Transverse colon (tissue), 4 donors: ENCODE measurements around the gene ILKAP. TPM values are rescaled to one million over a fixed set of nuclear protein-coding genes. Genes with fewer than 3 reads are reported as not detected.

Experiments
- DNase-seq: peaks from one replicate; pipeline ENCODE4 v3.0.0-alpha.2; 2019
- H3K27ac ChIP-seq, 4 donors: fragments of 200-600 bp; sonication (generic); 2 replicates each; pipeline ENCODE4 v1.5.1; 2016 to 2018; ENCODE audit warnings: inconsistent platforms in 4 of 4
- H3K27me3 ChIP-seq: fragments of 200-600 bp; sonication (generic); 2 replicates; pipeline ENCODE4 v1.5.1; 2017; ENCODE audit warnings: inconsistent platforms
- H3K36me3 ChIP-seq, 4 donors: fragments of 200-600 bp; sonication (generic); 2 replicates each; pipeline ENCODE4 v1.5.1; 2017 to 2019; ENCODE audit warnings: inconsistent platforms in 4 of 4
- H3K4me1 ChIP-seq, 4 donors: fragments of 200-600 bp; sonication (generic); 2 replicates each; pipeline ENCODE4 v1.5.1; 2017 to 2020; ENCODE audit warnings: inconsistent platforms in 4 of 4
- H3K4me3 ChIP-seq, 4 donors: fragments of 200-600 bp; sonication (generic); 1 replicate in 1 of 4; 2 replicates in 3 of 4; pipeline versions ENCODE4 v1.5.1 to v1.6.1; 2017 to 2019; ENCODE audit warnings: inconsistent platforms in 4 of 4
- H3K9me3 ChIP-seq, 2 donors: fragments of 200-600 bp; sonication (generic); 2 replicates each; pipeline ENCODE4 v1.5.1; 2017 to 2019; ENCODE audit warnings: inconsistent platforms in 2 of 2
- CTCF ChIP-seq, 5 experiments: fragments of 200-600 bp in 3 of 5; fragments of 450-650 bp in 2 of 5; sonication (generic) in 3 of 5; IDR thresholded peaks; 1 replicate in 2 of 5; 2 replicates in 3 of 5; pipeline ENCODE4 v1.5.1; 2016 to 2017; ENCODE audit warnings: antibody characterized with exemption in 5 of 5, inconsistent platforms in 3 of 5, mild to moderate bottlenecking in 2 of 5, moderate library complexity in 1 of 5
- EP300 ChIP-seq: sonication (generic); formaldehyde crosslinking; IDR thresholded peaks from one replicate; pipeline ENCODE4 v1.6.1; 2017; ENCODE audit warnings: antibody characterized with exemption, low read depth
- POLR2A ChIP-seq: fragments of 450-650 bp; IDR thresholded peaks from one replicate; pipeline ENCODE4 v1.6.1; 2016; ENCODE audit warnings: antibody characterized with exemption, mild to moderate bottlenecking, moderate library complexity
- POLR2AphosphoS5 ChIP-seq, 3 donors: sonication (generic); formaldehyde crosslinking; IDR thresholded peaks; one replicate each; pipeline ENCODE4 v1.6.1; 2016; ENCODE audit warnings: antibody characterized with exemption in 3 of 3
- WGBS, 2 donors: methylation state at CpG; one replicate each; pipeline ENCODE4 v1.1.5; 2018; ENCODE audit warnings: low coverage in 1 of 2; 5-methylcytosine and 5-hydroxymethylcytosine counted together
- in situ Hi-C, 4 donors: fragments of 200-750 bp; cut with MboI; loops; one replicate each; pipeline versions ENCODE4 v1.15.0 to v1.15.1; 2017; ENCODE audit warnings: low sequenced_read_pairs in 3 of 4, low pct_ligation_motif_present in 1 of 4, low pct_unique_long_range_greater_than_20kb in 1 of 4
- intact Hi-C: fragments of 100-400 bp; cut with DNase I; formaldehyde crosslinking; loops from one replicate; pipeline ENCODE4 v1.15.1; 2023; ENCODE audit warnings: low total_unique reads
- total RNA-seq, 4 donors: library from RNA; depleted of rRNA; stranded (reverse); fragments of >200 nt; gene quantifications; one replicate each; pipeline ENCODE4 v1.1.0, GENCODE V29; 2016

The ILKAP gene
- total RNA-seq, 4 donors from 2014 or later = 16.3 to 40.0 (median 32.1) TPM

DNA sequence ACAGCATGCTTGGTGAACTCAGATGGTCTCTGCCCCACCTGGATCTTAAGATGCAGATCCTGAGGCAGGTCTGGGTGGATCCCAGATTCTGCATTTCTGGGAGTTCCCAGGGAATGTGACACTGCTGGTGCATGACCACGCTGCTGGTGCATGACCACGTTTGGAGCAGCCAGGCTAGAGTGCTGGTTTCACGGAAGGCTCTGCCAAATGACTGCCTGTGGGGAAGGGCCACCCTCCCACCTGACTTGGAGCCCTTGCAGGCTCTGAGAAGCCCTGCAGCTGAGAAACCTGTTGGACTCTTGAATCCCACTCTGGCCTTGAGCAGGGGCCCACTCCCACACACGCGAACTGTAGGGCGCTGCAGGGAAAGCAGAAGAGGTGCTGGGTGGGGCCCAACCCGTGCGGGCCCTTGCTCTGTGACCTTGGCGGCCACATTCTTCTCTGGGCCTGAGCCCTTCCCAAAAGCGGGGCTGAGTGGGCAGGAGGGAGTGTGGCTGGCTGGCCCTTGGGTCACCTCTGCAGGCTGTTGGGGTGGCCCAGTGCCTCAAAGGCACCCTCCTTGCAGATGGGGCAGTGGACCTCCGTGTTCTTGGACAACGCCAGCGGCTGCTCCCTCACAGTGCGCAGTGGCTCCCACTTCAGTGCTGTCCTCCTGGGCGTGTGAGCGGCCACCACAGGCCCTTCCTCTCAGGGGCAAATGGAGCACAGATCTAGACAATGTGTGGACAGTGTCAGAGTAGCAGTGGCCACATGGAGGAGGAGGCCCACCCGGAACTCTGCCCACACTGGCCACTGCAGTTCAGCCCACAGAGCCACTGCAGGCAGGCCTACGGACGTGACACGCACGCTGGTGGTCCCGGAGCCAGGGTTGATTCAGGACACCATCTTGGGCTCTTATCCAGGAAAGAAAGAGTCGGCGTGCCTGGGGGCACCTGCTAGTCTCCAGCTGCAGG, 36.8 kb downstream of the ILKAP start:
- no peaks in the 10 kb centered on the region for H3K9me3 ChIP-seq
- 81% methylated on average over 23 of the region's 24 CpGs; no CpG with 5 or more reads in 1 of the 2 donors for WGBS, 2 donors
- TF ChIP-seq POLR2AphosphoS5 (IDR thresholded peaks at IDR 0.05) (no peak), POLR2A (no peak), CTCF (IDR thresholded peaks at IDR 0.05) (no peak), EP300 (no peak)
- no peak for DNase-seq
- H3K27me3 ChIP-seq = peaks cover 29% of the 10 kb centered on the region
- intact Hi-C loops = no loop called here
- peaks cover 0 to 16% (median 4%) of the 10 kb centered on the region in 4 donors for H3K36me3 ChIP-seq
- no peak overlapping the region for H3K27ac ChIP-seq
- in situ Hi-C loops = no loop called here
- no peak overlapping the region for H3K4me3 ChIP-seq
- H3K4me1 ChIP-seq = peaks cover 4 to 26% (median 20%) of the 10 kb centered on the region in 4 donors

GRCh38 chr2:238165288-238165921, 38.1 kb downstream of the ILKAP start:
- Histone ChIP-seq H3K27ac (no peak overlapping the region), H3K36me3 (peaks cover 0 to 6% (median under 1%) of the 10 kb centered on the region in 4 donors), H3K9me3 (no peaks in the 10 kb centered on the region), H3K4me1 (peaks cover 2 to 25% (median 19%) of the 10 kb centered on the region in 4 donors), H3K4me3 (no peak overlapping the region), H3K27me3 (peaks cover 36% of the 10 kb centered on the region)
- intact Hi-C loops (no loop called here), in situ Hi-C loops (no loop called here)
- TF ChIP-seq CTCF (IDR thresholded peaks at IDR 0.05) (no peak), EP300 (no peak), POLR2A (no peak), POLR2AphosphoS5 (IDR thresholded peaks at IDR 0.05) (no peak)
- 92% methylated on average over 12 of the region's 12 CpGs; no CpG with 5 or more reads in 1 of the 2 donors for WGBS, 2 donors
- no peak for DNase-seq

GRCh38 chr2:238164906-238165287, 38.6 kb downstream of the ILKAP start:
- Histone ChIP-seq H3K9me3 (no peaks in the 10 kb centered on the region), H3K4me1 (peaks cover 0 to 24% (median 16%) of the 10 kb centered on the region in 4 donors), H3K27ac (no peak overlapping the region), H3K27me3 (peaks cover 41% of the 10 kb centered on the region), H3K36me3 (peaks cover 0 to 1% (median 0%) of the 10 kb centered on the region in 4 donors), H3K4me3 (no peak overlapping the region)
- intact Hi-C loops (no loop called here), in situ Hi-C loops (no loop called here)
- TF ChIP-seq POLR2A = no peak
- TF ChIP-seq EP300 = no peak
- TF ChIP-seq POLR2AphosphoS5 (IDR thresholded peaks at IDR 0.05) = no peak
- no peak for TF ChIP-seq CTCF (IDR thresholded peaks at IDR 0.05)
- 94% methylated on average over 8 of the region's 8 CpGs; no CpG with 5 or more reads in 1 of the 2 donors for WGBS, 2 donors
- no peak for DNase-seq
